ENCODE results near the gene ITGA6. TPM values are rescaled to one million over a fixed set of nuclear protein-coding genes. Genes with fewer than 3 reads are reported as not detected.

The ITGA6 gene
- total RNA-seq, 2 experiments from 2014 or later: 14.6 to 15.0 TPM

DNA sequence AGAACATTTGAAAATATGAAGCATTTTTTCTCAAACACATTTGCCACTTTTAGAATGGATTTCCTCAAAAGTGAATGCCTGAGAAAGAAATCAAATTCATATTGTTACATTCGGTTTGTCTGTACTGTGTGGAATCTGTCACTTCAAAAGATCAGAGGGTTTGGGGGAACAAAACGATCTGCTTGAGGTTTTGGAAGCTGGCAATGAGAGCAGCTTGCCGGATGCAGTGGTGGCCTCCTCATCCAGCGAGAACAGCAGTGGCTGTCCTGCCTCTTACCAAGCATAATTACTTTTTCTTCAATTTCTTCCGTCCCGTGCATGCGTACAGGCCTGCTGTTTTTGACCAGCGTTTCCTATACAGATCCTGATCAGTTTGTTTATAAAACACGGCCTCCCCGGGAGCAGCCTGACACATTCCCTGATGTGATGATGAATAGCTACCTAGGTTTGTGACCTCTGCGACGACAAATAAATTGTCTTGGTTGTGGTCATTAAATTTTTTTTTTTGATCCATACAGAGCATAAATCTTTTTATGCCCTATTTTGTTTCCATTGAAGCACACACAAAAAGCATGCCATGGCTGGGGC is 45.2 kb downstream of the ITGA6 start:
- peak overlapping the region; percentile 43 for H3K27ac Mint-ChIP-seq
- H3K36me3 Mint-ChIP-seq (ENCODE audit: low read depth): peaks cover 17% of the 10 kb centered on the region
- no peaks in the 10 kb centered on the region for H3K9me3 Mint-ChIP-seq (ENCODE audit: insufficient read depth)
- DNase-seq: peak; percentile 58
- peaks cover 17% of the 10 kb centered on the region for H3K4me1 Mint-ChIP-seq (ENCODE audit: low read depth)
- H3K27me3 Mint-ChIP-seq (ENCODE audit: low read depth): no peaks in the 10 kb centered on the region
- ChIA-PET POLR2A (no interaction called here), CTCF (interaction anchor here (0.9 to 4.0 kb wide), 8 partner anchors 8 to 768 kb away, joined by 3 to 33 read pairs (median 3); no protein-coding TSS in a partner anchor)
- H3K4me3 Mint-ChIP-seq: peak overlapping the region; percentile 5
- ATAC-seq: peak; percentile 73

GRCh38 chr2:172473167-172473566 is 45.8 kb downstream of the ITGA6 start:
- peaks cover 17% of the 10 kb centered on the region for H3K4me1 Mint-ChIP-seq (ENCODE audit: low read depth)
- ATAC-seq (no peak), DNase-seq (no peak)
- H3K27ac Mint-ChIP-seq: no peak overlapping the region
- H3K27me3 Mint-ChIP-seq (ENCODE audit: low read depth): no peaks in the 10 kb centered on the region
- H3K36me3 Mint-ChIP-seq (ENCODE audit: low read depth): peaks cover 17% of the 10 kb centered on the region
- no peaks in the 10 kb centered on the region for H3K9me3 Mint-ChIP-seq (ENCODE audit: insufficient read depth)
- CTCF ChIA-PET: interaction anchor here (0.9 to 4.0 kb wide), 8 partner anchors 9 to 769 kb away, joined by 3 to 33 read pairs (median 3); no protein-coding TSS in a partner anchor
- no peak overlapping the region for H3K4me3 Mint-ChIP-seq
- POLR2A ChIA-PET: no interaction called here

DNA sequence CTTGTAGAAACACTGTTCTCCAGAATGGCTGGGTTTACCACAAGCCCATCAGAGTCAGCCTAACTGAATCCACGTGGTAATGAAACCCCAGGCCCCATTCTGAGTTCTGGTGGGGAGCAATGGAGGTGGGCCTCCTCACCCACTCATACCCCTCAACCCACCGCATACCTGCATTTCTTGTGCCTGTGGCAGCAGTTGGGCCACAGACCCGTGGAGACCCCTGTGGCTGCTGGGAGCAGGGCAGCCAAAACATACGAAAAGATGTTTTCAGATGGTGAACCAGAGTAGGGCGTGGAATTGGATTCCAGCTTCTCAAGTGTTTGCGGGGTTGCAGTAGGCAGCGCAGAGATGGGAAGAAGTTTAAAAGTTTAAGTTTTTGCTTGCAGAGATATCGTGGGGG is 51.0 kb downstream of the ITGA6 start:
- ChIA-PET CTCF (interaction anchor here (1.7 kb wide), 1 partner anchor 40 kb away, joined by 3 read pairs; no protein-coding TSS in a partner anchor), POLR2A (no interaction called here)
- Mint-ChIP-seq H3K36me3 (ENCODE audit: low read depth) (peaks cover 17% of the 10 kb centered on the region), H3K4me3 (no peak overlapping the region), H3K9me3 (ENCODE audit: insufficient read depth) (no peaks in the 10 kb centered on the region), H3K27ac (no peak overlapping the region), H3K27me3 (ENCODE audit: low read depth) (no peaks in the 10 kb centered on the region), H3K4me1 (ENCODE audit: low read depth) (peaks cover 20% of the 10 kb centered on the region)
- DNase-seq: no peak
- ATAC-seq: no peak

DNA sequence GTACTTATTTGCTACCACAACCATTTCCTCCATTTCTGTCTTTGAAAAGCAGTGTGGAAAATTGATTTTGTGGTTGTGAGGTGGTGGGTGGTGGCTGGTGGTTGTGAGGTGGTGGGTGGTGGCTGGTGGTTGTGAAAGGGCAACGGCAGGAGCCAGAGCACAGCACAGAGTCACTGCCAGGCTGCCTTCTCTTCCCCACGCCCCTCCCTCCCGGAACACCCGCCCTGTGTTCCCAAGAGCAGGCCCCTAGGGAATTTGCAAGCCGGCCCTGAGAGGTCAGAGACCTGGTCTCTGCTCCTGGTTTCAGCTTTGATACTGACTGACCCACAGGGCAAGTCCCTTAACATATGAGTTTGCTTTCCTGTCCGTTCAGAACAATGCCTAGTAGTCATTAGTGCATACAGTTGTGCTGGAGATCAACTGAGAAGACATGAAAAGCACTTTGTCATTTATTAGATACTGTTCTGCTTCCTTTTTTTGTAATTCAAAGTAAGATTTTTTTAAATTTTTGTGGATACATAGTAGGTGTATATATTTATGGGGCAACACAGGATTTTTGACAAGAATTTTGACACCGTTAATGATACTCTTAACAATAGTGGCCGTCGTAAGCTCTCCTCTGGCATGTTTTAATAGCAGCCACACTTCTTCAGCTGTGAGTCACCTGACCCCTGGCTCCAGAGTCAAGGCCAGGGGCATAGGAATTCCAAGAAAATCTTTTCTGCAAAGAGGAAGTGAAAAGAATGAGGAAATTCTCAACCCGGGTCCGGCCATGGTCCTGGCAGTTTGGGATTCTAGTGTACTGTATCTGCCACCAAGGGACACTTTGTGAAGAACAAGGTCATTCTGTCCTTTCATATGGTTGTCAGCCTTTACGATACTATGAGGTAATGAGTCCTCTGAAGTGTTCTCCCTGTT is 53.2 kb downstream of the ITGA6 start:
- POLR2A ChIA-PET: no interaction called here
- ATAC-seq: peak; percentile 49

GRCh38 chr2:172481507-172482262 is 54.3 kb downstream of the ITGA6 start:
- Mint-ChIP-seq H3K27me3 (ENCODE audit: low read depth) (no peaks in the 10 kb centered on the region), H3K36me3 (ENCODE audit: low read depth) (peaks cover 15% of the 10 kb centered on the region), H3K4me3 (no peak overlapping the region), H3K9me3 (ENCODE audit: insufficient read depth) (no peaks in the 10 kb centered on the region), H3K27ac (no peak overlapping the region), H3K4me1 (ENCODE audit: low read depth) (peaks cover 28% of the 10 kb centered on the region)
- ChIA-PET CTCF (interaction anchor here (1.1 to 9.1 kb wide), 5 partner anchors 9 to 229 kb away, joined by 3 to 138 read pairs (median 6); no protein-coding TSS in a partner anchor), POLR2A (no interaction called here)
- DNase-seq (no peak), ATAC-seq (no peak)

More for the DNA sequence above, 53.2 kb downstream of the ITGA6 start:
- no peaks in the 10 kb centered on the region for H3K9me3 Mint-ChIP-seq (ENCODE audit: insufficient read depth)
- no peak overlapping the region for H3K4me3 Mint-ChIP-seq
- H3K27ac Mint-ChIP-seq: no peak overlapping the region
- H3K27me3 Mint-ChIP-seq (ENCODE audit: low read depth): no peaks in the 10 kb centered on the region
- CTCF ChIA-PET: interaction anchor here (1.1 to 9.1 kb wide), 4 partner anchors 8 to 16 kb away, joined by 3 to 138 read pairs (median 18); no protein-coding TSS in a partner anchor
- no peak for DNase-seq
- H3K36me3 Mint-ChIP-seq (ENCODE audit: low read depth): peaks cover 18% of the 10 kb centered on the region
- peaks cover 28% of the 10 kb centered on the region for H3K4me1 Mint-ChIP-seq (ENCODE audit: low read depth)

GRCh38 chr2:172484253-172484652 is 56.9 kb downstream of the ITGA6 start:
- Mint-ChIP-seq H3K27me3 (ENCODE audit: low read depth) (no peaks in the 10 kb centered on the region), H3K4me3 (no peak overlapping the region), H3K9me3 (ENCODE audit: insufficient read depth) (no peaks in the 10 kb centered on the region), H3K27ac (peak overlapping the region; percentile 2), H3K36me3 (ENCODE audit: low read depth) (peaks cover 27% of the 10 kb centered on the region), H3K4me1 (ENCODE audit: low read depth) (peaks cover 28% of the 10 kb centered on the region)
- ATAC-seq: no peak
- CTCF ChIA-PET: interaction anchor here (0.9 to 9.1 kb wide), 14 partner anchors 9 to 910 kb away, joined by 3 to 138 read pairs (median 7); no protein-coding TSS in a partner anchor
- no peak for DNase-seq
- POLR2A ChIA-PET: no interaction called here

DNA sequence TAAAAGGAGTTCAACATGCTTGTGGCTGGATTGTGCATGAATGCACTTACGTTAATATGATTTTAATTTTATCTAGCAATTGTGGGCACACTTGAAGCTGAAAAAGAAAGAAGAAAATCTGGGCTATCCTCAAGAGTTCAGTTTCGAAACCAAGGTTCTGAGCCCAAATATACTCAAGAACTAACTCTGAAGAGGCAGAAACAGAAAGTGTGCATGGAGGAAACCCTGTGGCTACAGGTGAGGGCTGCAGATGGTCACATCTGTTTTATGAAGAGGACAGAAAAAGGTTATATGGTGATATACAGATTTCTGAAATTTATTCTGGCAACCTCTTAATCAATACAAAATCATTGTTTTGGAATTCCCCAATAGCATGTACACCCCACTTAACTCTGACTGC is 57.3 kb downstream of the ITGA6 start:
- no peaks in the 10 kb centered on the region for H3K9me3 Mint-ChIP-seq (ENCODE audit: insufficient read depth)
- H3K36me3 Mint-ChIP-seq (ENCODE audit: low read depth): peaks cover 27% of the 10 kb centered on the region
- H3K4me1 Mint-ChIP-seq (ENCODE audit: low read depth): peaks cover 25% of the 10 kb centered on the region
- no peaks in the 10 kb centered on the region for H3K27me3 Mint-ChIP-seq (ENCODE audit: low read depth)
- ATAC-seq (no peak), DNase-seq (no peak)
- CTCF ChIA-PET: interaction anchor here (0.9 to 9.1 kb wide), 14 partner anchors 9 to 911 kb away, joined by 3 to 138 read pairs (median 7); no protein-coding TSS in a partner anchor
- H3K27ac Mint-ChIP-seq: no peak overlapping the region
- POLR2A ChIA-PET: no interaction called here
- H3K4me3 Mint-ChIP-seq: no peak overlapping the region

DNA sequence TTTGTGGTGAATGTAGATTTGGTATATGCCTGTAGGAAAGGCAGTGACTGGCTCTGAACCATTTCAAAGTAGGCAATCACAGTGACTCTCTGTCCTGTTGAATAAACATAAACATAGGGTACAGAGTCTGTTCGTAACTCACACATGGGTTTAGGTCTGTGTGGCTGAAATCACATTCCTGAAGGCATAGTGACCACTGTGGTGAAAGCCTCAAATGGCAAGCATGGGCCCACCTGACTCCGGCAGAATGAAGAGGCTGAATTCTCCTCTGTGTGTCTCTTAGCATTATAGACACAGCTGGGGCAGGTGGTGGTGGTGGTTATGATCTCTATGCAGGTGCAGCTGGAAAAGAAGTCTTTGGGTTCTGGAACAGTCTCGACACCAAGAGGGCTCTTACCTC is 61.2 kb downstream of the ITGA6 start:
- Mint-ChIP-seq H3K27me3 (ENCODE audit: low read depth) (no peaks in the 10 kb centered on the region), H3K9me3 (ENCODE audit: insufficient read depth) (no peaks in the 10 kb centered on the region), H3K4me1 (ENCODE audit: low read depth) (peaks cover 8% of the 10 kb centered on the region), H3K27ac (no peak overlapping the region), H3K36me3 (ENCODE audit: low read depth) (peaks cover 45% of the 10 kb centered on the region), H3K4me3 (no peak overlapping the region)
- DNase-seq: no peak
- ChIA-PET POLR2A (no interaction called here), CTCF (interaction anchor here (1.1 to 9.1 kb wide), 2 partner anchors 24 to 316 kb away, joined by 4 to 138 read pairs; no protein-coding TSS in a partner anchor)
- ATAC-seq: no peak

DNA sequence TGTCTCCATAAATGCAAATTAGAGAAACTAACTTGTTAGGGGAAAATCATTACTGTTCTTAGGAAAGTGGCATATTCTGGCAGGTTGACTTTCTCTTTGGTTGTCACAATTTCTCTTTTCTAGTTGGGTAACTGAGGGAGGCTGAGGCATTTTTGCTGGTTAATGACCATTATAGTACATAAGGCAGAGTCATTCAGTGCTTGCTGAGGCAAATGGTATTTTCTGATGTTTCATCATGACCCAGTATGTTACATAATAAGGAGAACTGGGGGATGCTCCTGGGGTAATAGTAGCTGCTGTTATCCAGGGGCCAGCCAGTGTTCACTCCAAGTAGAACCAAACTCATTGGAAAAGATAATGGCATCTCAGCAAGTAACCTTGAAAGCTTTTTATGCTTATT is 62.3 kb downstream of the ITGA6 start:
- Mint-ChIP-seq H3K36me3 (ENCODE audit: low read depth) (peaks cover 48% of the 10 kb centered on the region), H3K9me3 (ENCODE audit: insufficient read depth) (no peaks in the 10 kb centered on the region), H3K27ac (no peak overlapping the region), H3K27me3 (ENCODE audit: low read depth) (no peaks in the 10 kb centered on the region), H3K4me3 (no peak overlapping the region), H3K4me1 (ENCODE audit: low read depth) (peaks cover 4% of the 10 kb centered on the region)
- no peak for DNase-seq
- no peak for ATAC-seq
- CTCF ChIA-PET: no interaction called here
- POLR2A ChIA-PET: no interaction called here

GRCh38 chr2:172496160-172496608 is 68.8 kb downstream of the ITGA6 start:
- Mint-ChIP-seq H3K27me3 (ENCODE audit: low read depth) (no peaks in the 10 kb centered on the region), H3K9me3 (ENCODE audit: insufficient read depth) (peaks cover 3% of the 10 kb centered on the region), H3K4me1 (ENCODE audit: low read depth) (peaks cover 29% of the 10 kb centered on the region), H3K27ac (peak overlapping the region; percentile 95), H3K36me3 (ENCODE audit: low read depth) (peaks cover 66% of the 10 kb centered on the region), H3K4me3 (peak overlapping the region; percentile 47)
- CTCF ChIA-PET: interaction anchor here (0.6 to 3.8 kb wide), 8 partner anchors 12 to 404 kb away, joined by 3 to 15 read pairs (median 4); no protein-coding TSS in a partner anchor
- POLR2A ChIA-PET: interaction anchor here (3.0 kb wide), 1 partner anchor 60 kb away, joined by 13 read pairs; the partner anchor contains the start of gene PDK1
- ATAC-seq (peak; percentile 82), DNase-seq (peak; percentile 35)

DNA sequence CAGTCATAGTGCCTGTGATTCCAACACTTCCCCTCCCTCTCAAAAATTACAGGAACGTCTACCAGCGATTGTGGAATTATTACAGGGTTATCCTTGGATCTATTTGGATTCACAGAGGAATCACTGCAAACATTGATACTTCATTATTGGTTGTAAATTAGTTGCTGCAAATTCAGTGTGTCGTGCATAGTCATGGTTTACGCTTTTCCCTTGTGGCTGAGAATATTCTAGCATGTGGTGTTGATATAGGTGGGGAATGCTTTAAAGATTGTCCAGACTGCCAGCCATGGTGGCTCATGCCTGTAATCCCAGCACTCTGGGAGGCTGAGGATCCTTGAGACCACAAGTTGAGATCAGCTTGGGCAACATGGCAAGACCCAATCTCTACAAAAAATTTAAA is 79.8 kb downstream of the ITGA6 start:
- ATAC-seq (no peak), DNase-seq (no peak)
- Mint-ChIP-seq H3K27ac (no peak overlapping the region), H3K4me3 (no peak overlapping the region), H3K4me1 (ENCODE audit: low read depth) (peaks cover 26% of the 10 kb centered on the region), H3K9me3 (ENCODE audit: insufficient read depth) (peaks cover 7% of the 10 kb centered on the region), H3K36me3 (ENCODE audit: low read depth) (peaks cover 67% of the 10 kb centered on the region), H3K27me3 (ENCODE audit: low read depth) (no peaks in the 10 kb centered on the region)
- POLR2A ChIA-PET: no interaction called here
- CTCF ChIA-PET: interaction anchor here (1.2 kb wide), 1 partner anchor 23 kb away, joined by 5 read pairs; no protein-coding TSS in a partner anchor
